OCI-LY1 (cell line): ENCODE results near the gene OR51A7.

Experiments
- CTCF ChIP-seq: fragments of 200-600 bp; sonication (generic), shearing (Covaris generic); IDR thresholded peaks from 2 replicates; pipeline ENCODE4 v1.5.1; 2017; ENCODE audit warnings: mild to moderate bottlenecking, antibody characterized with exemption, low read length, moderate library complexity, mixed read lengths
- EZH2 ChIP-seq: fragments of 200-600 bp; sonication (generic), shearing (Covaris generic); IDR thresholded peaks from 2 replicates; pipeline ENCODE4 v1.8.0; 2017; ENCODE audit warnings: borderline replicate concordance, mixed run types, mild to moderate bottlenecking, antibody characterized with exemption, low read length, moderate library complexity, mixed read lengths

- TF ChIP-seq CTCF (no peak), EZH2 (no peak)
These were observed 40.9 kb upstream of the OR51A7 start for GRCh38 chr11:4862447-4863236.
